ENCODE data around the gene NRG2.

DNA sequence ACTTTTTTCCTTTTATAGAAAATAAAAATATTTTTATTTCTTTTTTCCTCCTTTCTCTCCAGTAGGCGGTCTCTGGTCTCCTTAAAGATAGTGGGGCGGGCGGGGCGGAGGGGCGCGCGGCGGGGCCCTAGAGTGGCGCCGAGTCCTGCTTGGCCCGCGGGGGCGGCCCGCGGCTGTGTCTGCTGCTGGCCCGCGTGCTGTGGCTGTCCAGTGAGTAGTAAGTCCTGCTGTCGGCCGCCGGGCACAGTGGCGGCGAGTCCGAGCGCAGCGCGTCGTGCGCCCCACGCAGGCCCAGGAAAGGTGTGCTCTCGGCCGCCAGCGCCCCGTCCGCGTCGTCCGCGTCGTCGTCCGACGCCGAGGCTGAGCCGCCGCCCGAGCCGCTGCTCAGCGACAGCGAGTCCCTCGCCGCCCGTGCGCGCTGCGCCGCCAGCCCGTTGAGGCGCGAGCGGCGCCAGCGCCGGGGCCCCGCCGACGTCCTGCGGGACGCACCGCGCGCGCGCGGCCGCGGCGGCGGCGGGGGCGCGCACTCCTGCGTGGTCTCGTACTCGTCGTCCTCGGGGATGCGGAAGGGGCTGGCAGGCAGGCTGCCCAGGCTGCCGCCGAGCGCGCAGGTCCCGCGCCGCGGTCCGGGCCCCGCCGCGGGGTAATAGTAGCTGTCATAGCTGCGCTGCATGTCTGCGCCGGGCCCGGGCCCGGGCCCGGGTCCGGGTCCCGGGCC, 195.2 kb downstream of the NRG2 start:
- TF ChIP-seq, protein P1, sequence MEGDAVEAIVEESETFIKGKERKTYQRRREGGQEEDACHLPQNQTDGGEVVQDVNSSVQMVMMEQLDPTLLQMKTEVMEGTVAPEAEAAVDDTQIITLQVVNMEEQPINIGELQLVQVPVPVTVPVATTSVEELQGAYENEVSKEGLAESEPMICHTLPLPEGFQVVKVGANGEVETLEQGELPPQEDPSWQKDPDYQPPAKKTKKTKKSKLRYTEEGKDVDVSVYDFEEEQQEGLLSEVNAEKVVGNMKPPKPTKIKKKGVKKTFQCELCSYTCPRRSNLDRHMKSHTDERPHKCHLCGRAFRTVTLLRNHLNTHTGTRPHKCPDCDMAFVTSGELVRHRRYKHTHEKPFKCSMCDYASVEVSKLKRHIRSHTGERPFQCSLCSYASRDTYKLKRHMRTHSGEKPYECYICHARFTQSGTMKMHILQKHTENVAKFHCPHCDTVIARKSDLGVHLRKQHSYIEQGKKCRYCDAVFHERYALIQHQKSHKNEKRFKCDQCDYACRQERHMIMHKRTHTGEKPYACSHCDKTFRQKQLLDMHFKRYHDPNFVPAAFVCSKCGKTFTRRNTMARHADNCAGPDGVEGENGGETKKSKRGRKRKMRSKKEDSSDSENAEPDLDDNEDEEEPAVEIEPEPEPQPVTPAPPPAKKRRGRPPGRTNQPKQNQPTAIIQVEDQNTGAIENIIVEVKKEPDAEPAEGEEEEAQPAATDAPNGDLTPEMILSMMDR (IDR thresholded peaks at IDR 0.05) = no peak
- peak in 1 of 4 donors; percentile 46 for TF ChIP-seq POLR2A (IDR thresholded peaks at IDR 0.05)

All from esophagus squamous epithelium (tissue), 4 donors.